ENCODE results near the gene SNCB. TPM values are rescaled to one million over a fixed set of nuclear protein-coding genes. Genes with fewer than 3 reads are reported as not detected.

SNCB gene
- total and polyA plus RNA-seq, 2 of the 13 experiments (the other 11 are each of a cell fraction or from before 2014, with no cell fraction given): not detected

GRCh38 chr5:176619203-176619568, 11.1 kb downstream of the SNCB start:
- ChIA-PET POLR2A (no interaction called here), CTCF (ENCODE audit: low intra/inter-chr PET ratio, low total read pairs) (no interaction called here)
- in situ Hi-C loops (cut with HindIII; ENCODE audit: extremely low pct_ligation_motif_present, low pct_unique_long_range_greater_than_20kb): no loop called here
- ATAC-seq: peak; percentile 88
- Histone ChIP-seq H4K20me1 (ENCODE audit: insufficient read depth, low read length) (no peaks in the 10 kb centered on the region), H3K36me3 (replicated peaks in 1 of 2; ENCODE audit: control insufficient read depth in 1 of 2, insufficient read depth in 2 of 2, low read length in 2 of 2) (no peaks in the 10 kb centered on the region), H3K27me3 (ENCODE audit: control insufficient read depth in 1 of 2, insufficient read depth in 2 of 2, low read length in 2 of 2) (peaks cover 9 to 62% of the 10 kb centered on the region in 2 experiments), H2AFZ (ENCODE audit: low read length) (no peak overlapping the region), H3K9me3 (ENCODE audit: low read length) (no peaks in the 10 kb centered on the region), H3K4me2 (ENCODE audit: low read depth, low read length) (peak overlapping the region; percentile 3; the same call in 1 of the 2 replicates), H3K4me3 (replicated peaks in 1 of 3; ENCODE audit: insufficient read depth in 1 of 3, low read depth in 2 of 3, low read length in 3 of 3) (no peak overlapping the region; a peak in 1 of 6 replicates), H3K79me2 (ENCODE audit: insufficient read depth, low read length) (no peaks in the 10 kb centered on the region), H3K4me1 (ENCODE audit: insufficient read depth, low read length) (no peaks in the 10 kb centered on the region), H3K27ac (ENCODE audit: extremely low read length, insufficient read depth, low read length) (no peak overlapping the region), H3K9ac (ENCODE audit: insufficient read depth, low read depth, low read length) (no peak overlapping the region)
- 24% methylated on average over 17 of the region's 31 CpGs for WGBS (ENCODE audit: low lambda C conversion rate)
- peak; percentile 56 for DNase-seq (ENCODE audit: low spot score)
- no TSS peak for BruUV-seq (replicated peaks)
- intact Hi-C loops (cut with micrococcal nuclease; ENCODE audit: unreplicated experiment): no loop called here
- no peak for FAIRE-seq
- TF ChIP-seq RAD21 (CRISPR knock-in tag; IDR thresholded peaks at IDR 0.05) (0 out of 2 replicates have a peak, but pooled peaks have one; percentile 53), ZNF816 (CRISPR knock-in tag; IDR thresholded peaks at IDR 0.05; ENCODE audit: borderline replicate concordance) (no peak), SP4 (CRISPR knock-in tag; IDR thresholded peaks at IDR 0.05) (peak; percentile 38; the same call in 1 of the 2 replicates), ZXDC (CRISPR knock-in tag; IDR thresholded peaks at IDR 0.05) (no peak), PATZ1 (CRISPR knock-in tag; IDR thresholded peaks at IDR 0.05) (no peak)
- TF ChIP-seq, protein P1, sequence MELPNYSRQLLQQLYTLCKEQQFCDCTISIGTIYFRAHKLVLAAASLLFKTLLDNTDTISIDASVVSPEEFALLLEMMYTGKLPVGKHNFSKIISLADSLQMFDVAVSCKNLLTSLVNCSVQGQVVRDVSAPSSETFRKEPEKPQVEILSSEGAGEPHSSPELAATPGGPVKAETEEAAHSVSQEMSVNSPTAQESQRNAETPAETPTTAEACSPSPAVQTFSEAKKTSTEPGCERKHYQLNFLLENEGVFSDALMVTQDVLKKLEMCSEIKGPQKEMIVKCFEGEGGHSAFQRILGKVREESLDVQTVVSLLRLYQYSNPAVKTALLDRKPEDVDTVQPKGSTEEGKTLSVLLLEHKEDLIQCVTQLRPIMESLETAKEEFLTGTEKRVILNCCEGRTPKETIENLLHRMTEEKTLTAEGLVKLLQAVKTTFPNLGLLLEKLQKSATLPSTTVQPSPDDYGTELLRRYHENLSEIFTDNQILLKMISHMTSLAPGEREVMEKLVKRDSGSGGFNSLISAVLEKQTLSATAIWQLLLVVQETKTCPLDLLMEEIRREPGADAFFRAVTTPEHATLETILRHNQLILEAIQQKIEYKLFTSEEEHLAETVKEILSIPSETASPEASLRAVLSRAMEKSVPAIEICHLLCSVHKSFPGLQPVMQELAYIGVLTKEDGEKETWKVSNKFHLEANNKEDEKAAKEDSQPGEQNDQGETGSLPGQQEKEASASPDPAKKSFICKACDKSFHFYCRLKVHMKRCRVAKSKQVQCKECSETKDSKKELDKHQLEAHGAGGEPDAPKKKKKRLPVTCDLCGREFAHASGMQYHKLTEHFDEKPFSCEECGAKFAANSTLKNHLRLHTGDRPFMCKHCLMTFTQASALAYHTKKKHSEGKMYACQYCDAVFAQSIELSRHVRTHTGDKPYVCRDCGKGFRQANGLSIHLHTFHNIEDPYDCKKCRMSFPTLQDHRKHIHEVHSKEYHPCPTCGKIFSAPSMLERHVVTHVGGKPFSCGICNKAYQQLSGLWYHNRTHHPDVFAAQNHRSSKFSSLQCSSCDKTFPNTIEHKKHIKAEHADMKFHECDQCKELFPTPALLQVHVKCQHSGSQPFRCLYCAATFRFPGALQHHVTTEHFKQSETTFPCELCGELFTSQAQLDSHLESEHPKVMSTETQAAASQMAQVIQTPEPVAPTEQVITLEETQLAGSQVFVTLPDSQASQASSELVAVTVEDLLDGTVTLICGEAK (IDR thresholded peaks at IDR 0.05): no peak
- TF ChIP-seq, protein P1 (CRISPR knock-in tag; IDR thresholded peaks at IDR 0.05): no peak
- TF ChIP-seq, protein P2, sequence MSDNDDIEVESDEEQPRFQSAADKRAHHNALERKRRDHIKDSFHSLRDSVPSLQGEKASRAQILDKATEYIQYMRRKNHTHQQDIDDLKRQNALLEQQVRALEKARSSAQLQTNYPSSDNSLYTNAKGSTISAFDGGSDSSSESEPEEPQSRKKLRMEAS (IDR thresholded peaks at IDR 0.05): peak; percentile 29; the same call in 1 of the 2 replicates
- TF ChIP-seq, protein P3, sequence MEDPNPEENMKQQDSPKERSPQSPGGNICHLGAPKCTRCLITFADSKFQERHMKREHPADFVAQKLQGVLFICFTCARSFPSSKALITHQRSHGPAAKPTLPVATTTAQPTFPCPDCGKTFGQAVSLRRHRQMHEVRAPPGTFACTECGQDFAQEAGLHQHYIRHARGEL (CRISPR knock-in tag; IDR thresholded peaks at IDR 0.05): no peak
